ENCODE results near the gene ABHD17B.

Gene ABHD17B

GRCh38 chr9:71895955-71896354 is 15.0 kb downstream of the ABHD17B start:
- H3K9me3 ChIP-seq (ENCODE audit: control insufficient read depth in 2 of 2, low read length in 2 of 2): no peaks in the 10 kb centered on the region
- no peak overlapping the region for H3K27ac ChIP-seq (ENCODE audit: low read length)
- no peaks in the 10 kb centered on the region for H3K27me3 ChIP-seq (ENCODE audit: control insufficient read depth in 1 of 2, insufficient read depth in 2 of 2, low read length in 2 of 2)
- H3K9ac ChIP-seq (ENCODE audit: low read length in 2 of 2): no peak overlapping the region
- H3K36me3 ChIP-seq (ENCODE audit: control insufficient read depth in 2 of 2, insufficient read depth in 2 of 2, low read length in 2 of 2): no peaks in the 10 kb centered on the region
- no peaks in the 10 kb centered on the region for H3K4me1 ChIP-seq (ENCODE audit: control insufficient read depth, insufficient read depth, low read length)
- H3K4me3 ChIP-seq (ENCODE audit: low read length in 2 of 2): no peak overlapping the region

- Histone ChIP-seq H3K9ac (ENCODE audit: low read length in 2 of 2) (no peak overlapping the region), H3K4me1 (ENCODE audit: control insufficient read depth, insufficient read depth, low read length) (no peaks in the 10 kb centered on the region), H3K27ac (ENCODE audit: low read length) (no peak overlapping the region)
Measured at GRCh38 chr9:71895117-71895516, 15.9 kb downstream of the ABHD17B start.

GRCh38 chr9:71891557-71892189 is 19.3 kb downstream of the ABHD17B start:
- no peaks in the 10 kb centered on the region for H3K4me1 ChIP-seq (ENCODE audit: control insufficient read depth, insufficient read depth, low read length)
- H3K4me3 ChIP-seq (ENCODE audit: low read length in 2 of 2): no peak overlapping the region
- no peak overlapping the region for H3K27ac ChIP-seq (ENCODE audit: low read length)

More at GRCh38 chr9:71895117-71895516, 15.9 kb downstream of the ABHD17B start:
- Histone ChIP-seq H3K36me3 (ENCODE audit: control insufficient read depth in 2 of 2, insufficient read depth in 2 of 2, low read length in 2 of 2) (no peaks in the 10 kb centered on the region), H3K4me3 (ENCODE audit: low read length in 2 of 2) (no peak overlapping the region), H3K9me3 (ENCODE audit: control insufficient read depth in 2 of 2, low read length in 2 of 2) (no peaks in the 10 kb centered on the region), H3K27me3 (ENCODE audit: control insufficient read depth in 1 of 2, insufficient read depth in 2 of 2, low read length in 2 of 2) (no peaks in the 10 kb centered on the region)

GRCh38 chr9:71890042-71890679 is 20.8 kb downstream of the ABHD17B start:
- Histone ChIP-seq H3K4me3 (ENCODE audit: low read length in 2 of 2) (no peak overlapping the region), H3K27ac (ENCODE audit: low read length) (no peak overlapping the region), H3K36me3 (ENCODE audit: control insufficient read depth in 2 of 2, insufficient read depth in 2 of 2, low read length in 2 of 2) (no peaks in the 10 kb centered on the region), H3K27me3 (ENCODE audit: control insufficient read depth in 1 of 2, insufficient read depth in 2 of 2, low read length in 2 of 2) (no peaks in the 10 kb centered on the region), H3K4me1 (ENCODE audit: control insufficient read depth, insufficient read depth, low read length) (no peaks in the 10 kb centered on the region), H3K9ac (ENCODE audit: low read length in 2 of 2) (no peak overlapping the region), H3K9me3 (ENCODE audit: control insufficient read depth in 2 of 2, low read length in 2 of 2) (no peaks in the 10 kb centered on the region)

More at GRCh38 chr9:71891557-71892189, 19.3 kb downstream of the ABHD17B start:
- Histone ChIP-seq H3K9ac (ENCODE audit: low read length in 2 of 2) (no peak overlapping the region), H3K9me3 (ENCODE audit: control insufficient read depth in 2 of 2, low read length in 2 of 2) (no peaks in the 10 kb centered on the region), H3K27me3 (ENCODE audit: control insufficient read depth in 1 of 2, insufficient read depth in 2 of 2, low read length in 2 of 2) (no peaks in the 10 kb centered on the region), H3K36me3 (ENCODE audit: control insufficient read depth in 2 of 2, insufficient read depth in 2 of 2, low read length in 2 of 2) (no peaks in the 10 kb centered on the region)

- no peak overlapping the region for H3K9ac ChIP-seq (ENCODE audit: low read length in 2 of 2)
- no peak overlapping the region for H3K4me3 ChIP-seq (ENCODE audit: low read length in 2 of 2)
- no peak overlapping the region for H3K27ac ChIP-seq (ENCODE audit: low read length)
- H3K9me3 ChIP-seq (ENCODE audit: control insufficient read depth in 2 of 2, low read length in 2 of 2): no peaks in the 10 kb centered on the region
- no peaks in the 10 kb centered on the region for H3K27me3 ChIP-seq (ENCODE audit: control insufficient read depth in 1 of 2, insufficient read depth in 2 of 2, low read length in 2 of 2)
- no peaks in the 10 kb centered on the region for H3K4me1 ChIP-seq (ENCODE audit: control insufficient read depth, insufficient read depth, low read length)
- no peaks in the 10 kb centered on the region for H3K36me3 ChIP-seq (ENCODE audit: control insufficient read depth in 2 of 2, insufficient read depth in 2 of 2, low read length in 2 of 2)
Measured at GRCh38 chr9:71887362-71887761, 23.6 kb downstream of the ABHD17B start.

- Histone ChIP-seq H3K27ac (ENCODE audit: low read length) (no peak overlapping the region), H3K9me3 (ENCODE audit: control insufficient read depth in 2 of 2, low read length in 2 of 2) (no peaks in the 10 kb centered on the region), H3K9ac (ENCODE audit: low read length in 2 of 2) (no peak overlapping the region), H3K4me1 (ENCODE audit: control insufficient read depth, insufficient read depth, low read length) (no peaks in the 10 kb centered on the region), H3K36me3 (ENCODE audit: control insufficient read depth in 2 of 2, insufficient read depth in 2 of 2, low read length in 2 of 2) (no peaks in the 10 kb centered on the region), H3K4me3 (ENCODE audit: low read length in 2 of 2) (no peak overlapping the region), H3K27me3 (ENCODE audit: control insufficient read depth in 1 of 2, insufficient read depth in 2 of 2, low read length in 2 of 2) (no peaks in the 10 kb centered on the region)
Measured at GRCh38 chr9:71886541-71886940, 24.5 kb downstream of the ABHD17B start.

GRCh38 chr9:71886015-71886414 is 25.0 kb downstream of the ABHD17B start:
- Histone ChIP-seq H3K27me3 (ENCODE audit: control insufficient read depth in 1 of 2, insufficient read depth in 2 of 2, low read length in 2 of 2) (no peaks in the 10 kb centered on the region), H3K9me3 (ENCODE audit: control insufficient read depth in 2 of 2, low read length in 2 of 2) (no peaks in the 10 kb centered on the region), H3K27ac (ENCODE audit: low read length) (no peak overlapping the region), H3K4me1 (ENCODE audit: control insufficient read depth, insufficient read depth, low read length) (no peaks in the 10 kb centered on the region), H3K4me3 (ENCODE audit: low read length in 2 of 2) (no peak overlapping the region), H3K9ac (ENCODE audit: low read length in 2 of 2) (no peak overlapping the region), H3K36me3 (ENCODE audit: control insufficient read depth in 2 of 2, insufficient read depth in 2 of 2, low read length in 2 of 2) (no peaks in the 10 kb centered on the region)

GRCh38 chr9:71885467-71885866 is 25.5 kb downstream of the ABHD17B start:
- Histone ChIP-seq H3K4me3 (ENCODE audit: low read length in 2 of 2) (no peak overlapping the region), H3K9me3 (ENCODE audit: control insufficient read depth in 2 of 2, low read length in 2 of 2) (no peaks in the 10 kb centered on the region), H3K9ac (ENCODE audit: low read length in 2 of 2) (no peak overlapping the region), H3K36me3 (ENCODE audit: control insufficient read depth in 2 of 2, insufficient read depth in 2 of 2, low read length in 2 of 2) (no peaks in the 10 kb centered on the region), H3K27me3 (ENCODE audit: control insufficient read depth in 1 of 2, insufficient read depth in 2 of 2, low read length in 2 of 2) (no peaks in the 10 kb centered on the region), H3K4me1 (ENCODE audit: control insufficient read depth, insufficient read depth, low read length) (no peaks in the 10 kb centered on the region), H3K27ac (ENCODE audit: low read length) (no peak overlapping the region)

- Histone ChIP-seq H3K27ac (ENCODE audit: low read length) (no peak overlapping the region), H3K4me1 (ENCODE audit: control insufficient read depth, insufficient read depth, low read length) (no peaks in the 10 kb centered on the region), H3K9me3 (ENCODE audit: control insufficient read depth in 2 of 2, low read length in 2 of 2) (peaks cover 0 to under 1% of the 10 kb centered on the region in 2 donors)
Measured at GRCh38 chr9:71884005-71884404, 27.0 kb downstream of the ABHD17B start.

GRCh38 chr9:71879644-71880174 is 31.3 kb downstream of the ABHD17B start:
- no peak overlapping the region for H3K27ac ChIP-seq (ENCODE audit: low read length)
- H3K36me3 ChIP-seq (ENCODE audit: control insufficient read depth in 2 of 2, insufficient read depth in 2 of 2, low read length in 2 of 2): no peaks in the 10 kb centered on the region
- peaks cover 0 to 7% of the 10 kb centered on the region in 2 donors for H3K9me3 ChIP-seq (ENCODE audit: control insufficient read depth in 2 of 2, low read length in 2 of 2)
- H3K9ac ChIP-seq (ENCODE audit: low read length in 2 of 2): no peak overlapping the region
- H3K27me3 ChIP-seq (ENCODE audit: control insufficient read depth in 1 of 2, insufficient read depth in 2 of 2, low read length in 2 of 2): no peaks in the 10 kb centered on the region
- no peak overlapping the region for H3K4me3 ChIP-seq (ENCODE audit: low read length in 2 of 2)
- H3K4me1 ChIP-seq (ENCODE audit: control insufficient read depth, insufficient read depth, low read length): no peaks in the 10 kb centered on the region

More at GRCh38 chr9:71884005-71884404, 27.0 kb downstream of the ABHD17B start:
- H3K36me3 ChIP-seq (ENCODE audit: control insufficient read depth in 2 of 2, insufficient read depth in 2 of 2, low read length in 2 of 2): no peaks in the 10 kb centered on the region
- no peaks in the 10 kb centered on the region for H3K27me3 ChIP-seq (ENCODE audit: control insufficient read depth in 1 of 2, insufficient read depth in 2 of 2, low read length in 2 of 2)
- no peak overlapping the region for H3K9ac ChIP-seq (ENCODE audit: low read length in 2 of 2)
- H3K4me3 ChIP-seq (ENCODE audit: low read length in 2 of 2): no peak overlapping the region

Data from stomach smooth muscle (tissue), 2 donors.